Common myeloid progenitor, CD34-positive (primary cell): ENCODE data around the gene RPL5. TPM values are rescaled to one million over a fixed set of nuclear protein-coding genes. Genes with fewer than 3 reads are reported as not detected.
"Not testable (repeated sequence)": the region's sequence is repeated elsewhere in the genome, so short reads cannot be mapped to it uniquely, and the experiment has no call there.

Experiments
- CTCF ChIA-PET: fragments of 350-600 bp; sonication (Branson Sonifier 250); formaldehyde crosslinking; loops from one replicate; lab custom pipeline; 2021; ENCODE audit warnings: antibody characterized with exemption; lab: Charles Lee
- POLR2A ChIA-PET: fragments of 350-600 bp; sonication (Branson Sonifier 250); formaldehyde crosslinking; loops from one replicate; lab custom pipeline; 2021; ENCODE audit warnings: antibody characterized with exemption; lab: Charles Lee
- DNase-seq, 3 donors: peaks; one replicate each; pipeline versions ENCODE4 v3.0.0 to v3.0.0-alpha.2; 2013
- H3K27ac ChIP-seq, 2 experiments: 1 replicate in 1 of 2; 2 replicates in 1 of 2; pipeline ENCODE4 v1.7.0; 2013; ENCODE audit warnings: inconsistent platforms in 2 of 2, low read length in 2 of 2, mild to moderate bottlenecking in 2 of 2, low read depth in 1 of 2, moderate library complexity in 1 of 2; ENCODE audit not compliant: severe bottlenecking in 2 of 2, insufficient read depth in 1 of 2, poor library complexity in 1 of 2
- H3K27me3 ChIP-seq, 5 experiments: replicated peaks in 2 of 5; 1 replicate in 3 of 5; 2 replicates in 2 of 5; pipeline versions ENCODE4 v1.6.1 to v1.7.0; 2013; ENCODE audit warnings: low read length in 4 of 5, mild to moderate bottlenecking in 2 of 5, moderate library complexity in 2 of 5, inconsistent platforms in 1 of 5; ENCODE audit not compliant: insufficient read depth in 5 of 5, control insufficient read depth in 4 of 5
- H3K36me3 ChIP-seq, 4 experiments: 1 replicate in 2 of 4; 2 replicates in 2 of 4; pipeline versions ENCODE4 v1.6.1 to v1.7.0; 2013; ENCODE audit warnings: low read length in 3 of 4, control low read depth in 1 of 4, mild to moderate bottlenecking in 1 of 4; ENCODE audit not compliant: control insufficient read depth in 4 of 4, insufficient read depth in 4 of 4
- H3K4me1 ChIP-seq, 4 experiments: 1 replicate in 3 of 4; 2 replicates in 1 of 4; pipeline versions ENCODE4 v1.6.1 to v1.7.1; 2013; ENCODE audit warnings: low read length in 3 of 4, mild to moderate bottlenecking in 3 of 4, control low read depth in 1 of 4, inconsistent platforms in 1 of 4, moderate library complexity in 1 of 4; ENCODE audit not compliant: control insufficient read depth in 4 of 4, insufficient read depth in 4 of 4; ENCODE audit errors: control extremely low read depth in 1 of 4
- H3K4me3 ChIP-seq, 7 experiments: 1 replicate in 4 of 7; 2 replicates in 3 of 7; pipeline versions ENCODE4 v1.5.1 to v1.7.0; 2013; ENCODE audit warnings: mild to moderate bottlenecking in 7 of 7, low read length in 6 of 7, moderate library complexity in 6 of 7, inconsistent platforms in 2 of 7, low read depth in 2 of 7, control low read depth in 1 of 7; ENCODE audit not compliant: insufficient read depth in 4 of 7, control insufficient read depth in 1 of 7; ENCODE audit errors: extremely low read depth in 1 of 7
- H3K9me3 ChIP-seq, 5 experiments: 1 replicate in 4 of 5; 2 replicates in 1 of 5; pipeline versions ENCODE4 v1.6.1 to v1.7.1; 2013; ENCODE audit warnings: low read length in 4 of 5, mild to moderate bottlenecking in 2 of 5, inconsistent platforms in 1 of 5, low read depth in 1 of 5, moderate library complexity in 1 of 5; ENCODE audit not compliant: control insufficient read depth in 4 of 5, insufficient read depth in 2 of 5; ENCODE audit errors: control extremely low read depth in 1 of 5
- WGBS: methylation state at CpG from one replicate; pipeline ENCODE4 v1.1.5; 2013; ENCODE audit not compliant: insufficient coverage; 5-methylcytosine and 5-hydroxymethylcytosine counted together
- polyA plus RNA-seq: library from polyadenylated mRNA; unstranded; fragments of 120-200 nt; gene quantifications from one replicate; pipeline ENCODE4 v1.2.1, GENCODE V29; 2013

The RPL5 gene
- 5,195 TPM for polyA plus RNA-seq

DNA sequence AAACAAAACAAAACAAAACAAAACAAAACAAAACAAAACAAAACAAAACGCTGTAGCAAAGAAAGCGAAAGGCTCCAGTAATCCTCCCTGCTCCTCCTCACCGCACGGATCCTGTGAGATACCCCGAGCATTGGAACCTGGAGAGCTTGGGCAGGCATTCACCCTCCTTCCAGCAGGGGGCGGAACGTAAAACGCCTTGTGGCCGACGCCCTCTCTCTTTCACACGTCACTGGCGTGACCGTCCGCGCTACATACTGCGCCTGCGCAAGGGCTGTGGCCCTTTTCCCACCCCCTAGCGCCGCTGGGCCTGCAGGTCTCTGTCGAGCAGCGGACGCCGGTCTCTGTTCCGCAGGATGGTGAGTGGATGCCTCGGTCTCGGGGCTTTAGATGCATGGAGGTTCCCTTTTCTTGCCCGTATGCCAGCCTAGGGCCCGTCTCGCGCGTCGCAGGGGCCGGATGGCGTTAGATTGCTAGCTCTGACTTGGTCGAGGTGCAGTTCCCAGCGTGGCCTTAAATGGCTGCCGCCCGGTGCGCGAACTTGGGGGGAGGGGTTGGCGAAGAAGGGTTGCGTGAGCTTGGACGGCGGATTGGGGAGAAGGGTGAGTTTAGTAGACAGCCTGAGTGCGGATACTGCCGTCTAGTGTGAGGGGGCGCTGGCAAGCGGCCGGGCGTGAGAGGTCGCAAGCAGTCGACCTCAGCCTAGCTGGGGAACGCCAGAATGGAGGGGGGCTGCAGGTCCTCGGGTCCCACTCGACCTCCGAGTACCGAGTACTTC is at the start of gene RPL5:
Gene RPL5, plus strand, starts transcription at position 279 of the 775 bp plus-strand sequence. Its CDS starts 75 bp downstream, at position 354.
- Histone ChIP-seq H3K36me3 (peaks cover 2 to 34% (median 25%) of the 10 kb centered on the region in 4 experiments), H3K9me3 (no peaks in the 10 kb centered on the region), H3K4me3 (peak within 1 kb of the TSS; percentile 61 to 100 (median 99)), H3K4me1 (peaks cover 4 to 28% (median 17%) of the 10 kb centered on the region in 4 experiments), H3K27me3 (no peaks in the 10 kb centered on the region), H3K27ac (peak within 1 kb of the TSS; percentile 92 to 98)
- POLR2A ChIA-PET: interaction anchor here (0.6 to 1.3 kb wide), 4 partner anchors 46 to 247 kb away, joined by 4 to 6 read pairs (median 5); partner anchors contain the start of genes EVI5 and MTF2
- WGBS: under 1% methylated on average over 57 of the region's 57 CpGs
- CTCF ChIA-PET: interaction anchor here (0.5 to 3.1 kb wide), 15 partner anchors 10 to 471 kb away, joined by 3 to 10 read pairs (median 4); partner anchors contain the start of genes DIPK1A and EVI5
- DNase-seq: peak; percentile 98 to 99 (median 99)

DNA sequence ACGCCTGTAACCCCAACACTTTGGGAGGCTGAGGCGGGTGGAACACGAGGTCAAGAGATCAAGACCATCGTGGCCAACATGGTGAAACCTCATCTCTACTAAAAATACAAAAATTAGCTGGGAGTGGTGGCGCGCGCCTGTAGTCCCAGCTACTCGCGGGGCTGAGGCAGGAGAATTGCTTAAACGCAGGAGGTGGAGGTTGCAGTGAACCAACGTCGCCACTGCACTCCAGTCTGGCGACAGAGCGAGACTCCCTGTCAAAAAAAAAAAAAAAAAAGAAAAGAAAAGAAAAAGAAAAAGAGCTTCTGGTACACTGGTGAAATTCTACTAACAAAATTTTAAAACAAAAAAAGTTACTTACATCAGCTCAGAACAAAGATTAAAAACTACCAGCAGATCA is 48.3 kb upstream of the RPL5 start:
- POLR2A ChIA-PET: interaction anchor here (0.6 to 2.2 kb wide), 2 partner anchors 43 to 48 kb away, joined by 4 to 6 read pairs; partner anchors contain the start of gene RPL5

DNA sequence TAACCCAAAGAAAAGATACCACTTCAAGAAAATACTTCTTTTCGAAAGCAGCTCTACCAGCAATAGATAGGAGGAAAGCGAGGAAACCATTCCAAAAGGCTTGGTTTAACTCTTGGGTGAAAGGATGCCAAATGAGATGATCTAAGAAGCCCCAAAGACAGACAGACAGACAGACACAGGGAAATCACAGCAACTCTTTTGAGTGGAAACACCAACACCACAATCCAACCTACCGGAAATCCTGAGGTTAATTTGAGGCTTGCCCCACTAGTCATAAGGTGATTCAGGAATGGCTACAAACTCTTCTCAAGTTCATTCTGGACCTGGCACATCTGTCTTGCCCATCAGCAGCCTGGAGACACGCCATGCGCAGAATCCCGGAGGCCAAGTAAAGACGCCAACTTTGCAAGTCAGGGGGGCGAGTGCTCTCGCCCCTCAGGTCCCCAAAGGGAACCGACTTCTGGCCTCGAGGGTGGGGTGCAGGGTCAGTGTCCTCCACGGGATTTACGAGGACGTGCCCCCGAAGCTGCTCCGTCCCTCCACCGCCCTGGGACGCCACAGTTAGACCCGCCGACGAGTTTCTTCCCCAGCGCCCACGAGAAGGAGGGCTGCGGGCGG is 47.7 kb upstream of the RPL5 start:
- H3K9me3 ChIP-seq: no peaks in the 10 kb centered on the region
- POLR2A ChIA-PET: interaction anchor here (2.2 kb wide), 1 partner anchor 48 kb away, joined by 6 read pairs; the partner anchor contains the start of gene RPL5
- peak; percentile 40 to 77 (median 71) for DNase-seq
- H3K4me1 ChIP-seq: peaks cover 5 to 20% (median 18%) of the 10 kb centered on the region in 4 experiments
- CTCF ChIA-PET: interaction anchor here (1.1 to 2.2 kb wide), 2 partner anchors 9 to 48 kb away, joined by 4 to 10 read pairs; partner anchors contain the start of gene RPL5
- peak overlapping the region; percentile 45 to 79 (median 74) for H3K4me3 ChIP-seq
- H3K36me3 ChIP-seq: no peaks in the 10 kb centered on the region
- H3K27me3 ChIP-seq: peaks cover 2 to 40% (median 7%) of the 10 kb centered on the region in 5 experiments
- H3K27ac ChIP-seq: peak overlapping the region in 1 of 2 experiments; percentile 82
- WGBS: 0% methylated on average over 19 of the region's 25 CpGs

More for the DNA sequence above, 48.3 kb upstream of the RPL5 start:
- not testable (repeated sequence) for H3K27ac ChIP-seq, H3K9me3 ChIP-seq, H3K36me3 ChIP-seq
- WGBS: 83% methylated on average over 7 of the region's 14 CpGs
- H3K4me1 ChIP-seq: peaks cover 5 to 20% (median 18%) of the 10 kb centered on the region in 4 experiments
- peak overlapping the region in 3 of 7 experiments; percentile 71 to 79 (median 78) for H3K4me3 ChIP-seq
- peaks cover 2 to 45% (median 7%) of the 10 kb centered on the region in 5 experiments for H3K27me3 ChIP-seq
- CTCF ChIA-PET: interaction anchor here (2.2 kb wide), 1 partner anchor 48 kb away, joined by 10 read pairs; the partner anchor contains the start of gene RPL5
- peak in 2 of 3 donors; percentile 24 to 37 for DNase-seq

DNA sequence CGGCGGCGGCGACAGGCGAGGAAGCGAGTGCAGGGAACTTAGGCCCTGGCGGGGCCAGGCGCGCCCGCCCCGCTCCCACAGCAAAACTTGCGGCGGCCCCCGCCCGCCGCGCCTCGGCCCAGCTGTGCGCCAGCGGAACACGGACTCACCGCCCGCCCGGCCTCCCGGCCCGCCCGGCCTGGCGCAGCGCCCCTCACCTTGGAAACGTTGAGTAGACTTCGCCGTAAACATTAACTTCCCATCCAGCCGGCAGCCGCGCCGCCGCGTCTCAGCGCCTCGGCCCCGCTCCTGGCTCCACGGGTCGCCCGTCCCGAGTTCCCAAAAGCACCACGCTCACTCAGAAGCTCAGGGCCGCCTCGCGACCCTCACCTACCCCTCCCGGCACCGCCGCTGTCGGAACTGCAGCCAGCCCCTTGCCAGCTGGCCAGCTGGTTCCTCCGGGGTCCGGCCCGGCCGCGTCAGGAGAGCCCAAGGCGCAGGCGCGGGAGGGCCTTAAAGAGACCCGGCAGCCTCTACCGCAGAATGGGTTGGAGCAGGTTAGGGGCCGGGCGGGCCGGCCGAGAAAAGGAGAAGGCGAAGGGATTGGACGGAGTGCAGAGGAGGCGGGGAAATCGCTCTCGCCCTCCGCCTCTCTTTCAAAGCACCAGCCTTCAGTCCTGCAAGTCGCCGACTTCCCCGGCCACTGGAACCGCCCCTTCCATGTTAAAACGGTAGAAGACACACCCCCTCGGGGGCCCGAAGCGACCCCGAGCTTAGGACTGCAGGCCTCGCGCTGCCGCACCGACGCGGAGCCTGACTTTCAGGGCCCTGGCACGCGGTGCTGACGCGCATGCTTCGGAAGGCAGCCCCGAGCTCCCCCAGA is 47.0 kb upstream of the RPL5 start, which contains the start of gene EVI5:
Gene EVI5, minus strand, starts transcription at position 470 of the 862 bp plus-strand sequence. CDS start 48,562 bp downstream, outside the sequence.
- CTCF ChIA-PET: interaction anchor here (0.6 to 2.2 kb wide), 4 partner anchors 10 to 47 kb away, joined by 3 to 10 read pairs (median 6); partner anchors contain the start of gene RPL5
- Histone ChIP-seq H3K27me3 (peaks cover 2 to 36% (median 6%) of the 10 kb centered on the region in 5 experiments), H3K4me3 (peak within 1 kb of the TSS; percentile 45 to 79 (median 74)), H3K9me3 (no peaks in the 10 kb centered on the region), H3K27ac (peak within 1 kb of the TSS; percentile 33 to 82), H3K36me3 (no peaks in the 10 kb centered on the region), H3K4me1 (peaks cover 5 to 20% (median 18%) of the 10 kb centered on the region in 4 experiments)
- POLR2A ChIA-PET: interaction anchor here (0.6 to 2.2 kb wide), 2 partner anchors 47 to 296 kb away, joined by 3 to 6 read pairs; partner anchors contain the start of gene RPL5
- DNase-seq: peak; percentile 94 to 98 (median 96)
- WGBS: 0% methylated on average over 83 of the region's 94 CpGs

DNA sequence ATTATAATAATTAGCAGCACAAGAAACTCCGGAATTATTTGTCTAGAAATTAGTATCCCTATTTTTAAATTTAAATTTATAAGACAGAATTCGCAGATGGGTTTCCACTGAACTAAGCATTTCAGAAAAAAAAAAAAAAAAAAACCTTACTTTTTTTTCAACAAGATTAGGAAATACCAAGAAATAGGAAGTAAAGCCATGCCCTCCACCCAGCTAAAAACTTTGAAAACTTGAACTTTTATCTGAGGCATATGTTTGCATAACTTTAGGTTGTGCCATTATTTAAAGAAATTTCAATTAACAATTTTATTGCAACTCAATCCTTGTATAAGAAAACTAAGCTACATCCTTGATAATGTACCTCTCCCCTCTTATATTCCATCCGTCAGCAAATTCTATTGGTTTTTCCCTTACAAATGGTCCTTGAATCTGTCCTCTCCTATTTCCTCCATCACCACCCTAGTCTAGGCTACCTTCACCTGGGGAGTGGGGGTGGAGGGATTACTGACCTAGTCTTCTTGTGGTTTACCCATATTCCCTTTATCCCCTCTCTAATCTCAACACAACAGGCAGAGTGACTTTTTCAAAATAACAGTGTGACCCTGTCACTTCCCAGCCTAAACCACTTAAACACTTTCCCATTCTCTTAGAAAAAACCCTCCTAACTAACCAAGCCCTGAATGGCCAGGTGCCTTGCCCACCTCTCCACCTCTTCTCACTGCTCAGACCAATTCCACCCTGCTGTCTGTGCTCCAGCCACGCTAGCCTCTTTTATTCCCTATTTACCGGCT is 45.5 kb upstream of the RPL5 start:
- CTCF ChIA-PET: interaction anchor here (0.7 to 1.5 kb wide), 2 partner anchors 33 to 45 kb away, joined by 3 to 8 read pairs; no protein-coding TSS in a partner anchor
- Histone ChIP-seq H3K27me3 (peaks cover 1 to 31% (median 7%) of the 10 kb centered on the region in 5 experiments), H3K4me3 (no peak overlapping the region), H3K27ac (no peak overlapping the region), H3K9me3 (peaks cover 0 to 2% (median 0%) of the 10 kb centered on the region in 5 experiments), H3K36me3 (no peaks in the 10 kb centered on the region), H3K4me1 (peaks cover 5 to 20% (median 18%) of the 10 kb centered on the region in 4 experiments)
- peak in 1 of 3 donors; percentile 29 for DNase-seq
- POLR2A ChIA-PET: interaction anchor here (0.9 kb wide), 1 partner anchor 45 kb away, joined by 6 read pairs; the partner anchor contains the start of gene RPL5
- WGBS: 100% methylated on average over 3 of the region's 5 CpGs
